GM18508 (cell line): ENCODE results near the gene CLDN24.

Experiments used
- ATAC-seq: cut with Tn5 transposase; IDR thresholded peaks from one replicate; pipeline ENCODE4 v1.9.1; 2021; ENCODE audit warnings: moderate number of reproducible peaks; ENCODE audit not compliant: insufficient read depth, unreplicated experiment

CLDN24 gene

GRCh38 chr4:183322326-183322725, at the start of gene CLDN24:
CLDN24 (minus strand) TSS chr4:183322426; CDS start chr4:183322426, 0 bp downstream.
- no peak for ATAC-seq

- no peak for ATAC-seq
Measured at GRCh38 chr4:183370786-183371185, 48.6 kb upstream of the CLDN24 start.

GRCh38 chr4:183369073-183369472, 46.8 kb upstream of the CLDN24 start:
- ATAC-seq, result no peak

GRCh38 chr4:183366206-183366835, 44.1 kb upstream of the CLDN24 start:
- no peak for ATAC-seq

GRCh38 chr4:183364025-183364424, 41.8 kb upstream of the CLDN24 start:
- no peak for ATAC-seq

- ATAC-seq, result no peak
Measured at GRCh38 chr4:183362916-183363542, 40.8 kb upstream of the CLDN24 start.

GRCh38 chr4:183362036-183362435, 39.8 kb upstream of the CLDN24 start:
- ATAC-seq, result no peak

- ATAC-seq, result no peak
Measured at GRCh38 chr4:183360161-183360919, 38.1 kb upstream of the CLDN24 start.

- ATAC-seq, result no peak
Measured at GRCh38 chr4:183358215-183358755, 36.1 kb upstream of the CLDN24 start.

- ATAC-seq, result no peak
Measured at GRCh38 chr4:183356931-183357675, 34.9 kb upstream of the CLDN24 start.

GRCh38 chr4:183356173-183356830, 34.1 kb upstream of the CLDN24 start:
- no peak for ATAC-seq

- ATAC-seq, result no peak
Measured at GRCh38 chr4:183355405-183355804, 33.2 kb upstream of the CLDN24 start.

GRCh38 chr4:183354219-183354618, 32.0 kb upstream of the CLDN24 start:
- no peak for ATAC-seq

- no peak for ATAC-seq
Measured at GRCh38 chr4:183353557-183353956, 31.3 kb upstream of the CLDN24 start.

- no peak for ATAC-seq
Measured at GRCh38 chr4:183352546-183352945, 30.3 kb upstream of the CLDN24 start.

- no peak for ATAC-seq
Measured at GRCh38 chr4:183350317-183351071, 28.3 kb upstream of the CLDN24 start.

GRCh38 chr4:183349673-183350072, 27.4 kb upstream of the CLDN24 start:
- ATAC-seq, result no peak

- no peak for ATAC-seq
Measured at GRCh38 chr4:183348706-183349659, 26.8 kb upstream of the CLDN24 start.
